ENCODE measurements around the gene WWP2. TPM values are rescaled to one million over a fixed set of nuclear protein-coding genes. Genes with fewer than 3 reads are reported as not detected.
"Not testable (repeated sequence)": the region's sequence is repeated elsewhere in the genome, so short reads cannot be mapped to it uniquely, and the experiment has no call there.

The WWP2 gene
- total RNA-seq, 1 donor from 2014 or later, result 38.8 TPM

DNA sequence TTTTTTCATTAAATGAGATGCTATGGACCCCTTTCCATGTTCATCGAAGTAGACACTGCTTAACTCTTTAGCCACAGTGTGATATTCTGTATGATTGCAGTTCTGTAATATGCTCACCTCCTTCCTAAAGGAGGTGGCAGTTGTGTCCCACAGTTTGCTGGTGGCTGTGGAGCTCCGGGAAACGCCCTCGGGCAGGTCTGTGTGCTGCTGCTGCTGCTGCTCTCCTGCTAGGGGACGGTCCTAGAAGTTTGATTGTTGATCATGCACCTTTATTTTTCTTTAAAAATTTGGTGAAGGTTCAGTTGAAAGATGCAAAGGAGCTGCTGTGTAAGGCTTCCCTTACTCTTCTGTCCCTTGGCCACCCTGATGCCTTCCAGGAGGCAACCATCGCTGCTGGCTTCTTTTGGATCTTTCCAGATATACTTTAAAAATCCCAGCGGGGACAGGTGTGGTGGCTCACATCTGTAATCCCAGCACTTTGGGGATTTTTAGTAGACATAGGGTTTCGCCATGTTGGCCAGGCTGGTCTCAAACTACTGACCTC is 180.6 kb downstream of the WWP2 start:
- Mint-ChIP-seq H3K4me3 (no peak overlapping the region), H3K9me3 (no peaks in the 10 kb centered on the region), H3K36me3 (peaks cover 4% of the 10 kb centered on the region), H3K27me3 (no peaks in the 10 kb centered on the region), H3K27ac (no peak overlapping the region), H3K4me1 (ENCODE audit: unreplicated experiment) (peaks cover 6% of the 10 kb centered on the region)
- TF ChIP-seq, protein P1, sequence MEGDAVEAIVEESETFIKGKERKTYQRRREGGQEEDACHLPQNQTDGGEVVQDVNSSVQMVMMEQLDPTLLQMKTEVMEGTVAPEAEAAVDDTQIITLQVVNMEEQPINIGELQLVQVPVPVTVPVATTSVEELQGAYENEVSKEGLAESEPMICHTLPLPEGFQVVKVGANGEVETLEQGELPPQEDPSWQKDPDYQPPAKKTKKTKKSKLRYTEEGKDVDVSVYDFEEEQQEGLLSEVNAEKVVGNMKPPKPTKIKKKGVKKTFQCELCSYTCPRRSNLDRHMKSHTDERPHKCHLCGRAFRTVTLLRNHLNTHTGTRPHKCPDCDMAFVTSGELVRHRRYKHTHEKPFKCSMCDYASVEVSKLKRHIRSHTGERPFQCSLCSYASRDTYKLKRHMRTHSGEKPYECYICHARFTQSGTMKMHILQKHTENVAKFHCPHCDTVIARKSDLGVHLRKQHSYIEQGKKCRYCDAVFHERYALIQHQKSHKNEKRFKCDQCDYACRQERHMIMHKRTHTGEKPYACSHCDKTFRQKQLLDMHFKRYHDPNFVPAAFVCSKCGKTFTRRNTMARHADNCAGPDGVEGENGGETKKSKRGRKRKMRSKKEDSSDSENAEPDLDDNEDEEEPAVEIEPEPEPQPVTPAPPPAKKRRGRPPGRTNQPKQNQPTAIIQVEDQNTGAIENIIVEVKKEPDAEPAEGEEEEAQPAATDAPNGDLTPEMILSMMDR (conservative IDR thresholded peaks at IDR 0.05), result no peak
- DNase-seq (ENCODE audit: extremely low spot score, unreplicated experiment), result no peak

DNA sequence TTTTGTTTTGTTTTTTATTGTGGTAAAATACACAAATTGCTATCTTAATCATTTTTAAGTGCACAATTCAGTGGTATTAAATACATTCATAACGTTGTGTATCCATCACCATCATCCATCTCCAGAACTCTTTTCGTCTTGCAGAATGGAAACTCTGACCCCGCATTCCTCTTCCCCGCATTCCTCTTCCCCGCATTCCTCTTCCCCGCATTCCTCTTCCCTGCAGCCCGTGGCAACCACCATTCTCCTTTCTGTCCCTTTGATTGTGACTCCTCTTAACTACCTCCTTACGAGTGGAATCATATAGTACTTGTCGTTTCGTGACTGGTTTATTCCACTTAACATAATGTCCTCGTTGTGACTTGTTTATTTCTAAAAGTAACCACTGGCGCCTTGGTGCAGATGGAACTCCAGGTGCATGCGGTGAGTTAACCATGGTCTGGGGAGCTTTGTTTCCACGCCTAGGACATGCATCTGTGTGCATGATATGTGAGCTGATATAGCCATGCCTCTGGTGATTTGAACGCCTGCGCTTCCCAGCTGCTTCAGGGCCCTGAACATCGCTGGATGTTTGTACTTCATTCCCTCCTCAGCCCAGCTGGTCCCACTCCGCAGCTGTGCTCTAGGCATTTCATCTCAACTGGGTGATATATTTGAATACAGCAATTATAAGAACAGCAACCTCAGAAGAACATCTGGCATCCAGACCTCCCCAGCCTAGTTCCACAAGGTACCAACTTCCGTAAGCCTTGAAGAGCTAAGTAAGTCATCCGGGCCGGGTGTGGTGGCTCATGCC is 181.3 kb downstream of the WWP2 start:
- H3K4me3 Mint-ChIP-seq, result peak overlapping the region; percentile 5
- peak overlapping the region; percentile 26 for H3K27ac Mint-ChIP-seq
- DNase-seq (ENCODE audit: extremely low spot score, unreplicated experiment); H3K9me3 Mint-ChIP-seq; H3K27me3 Mint-ChIP-seq; H3K4me1 Mint-ChIP-seq (ENCODE audit: unreplicated experiment); H3K36me3 Mint-ChIP-seq: not testable (repeated sequence)

DNA sequence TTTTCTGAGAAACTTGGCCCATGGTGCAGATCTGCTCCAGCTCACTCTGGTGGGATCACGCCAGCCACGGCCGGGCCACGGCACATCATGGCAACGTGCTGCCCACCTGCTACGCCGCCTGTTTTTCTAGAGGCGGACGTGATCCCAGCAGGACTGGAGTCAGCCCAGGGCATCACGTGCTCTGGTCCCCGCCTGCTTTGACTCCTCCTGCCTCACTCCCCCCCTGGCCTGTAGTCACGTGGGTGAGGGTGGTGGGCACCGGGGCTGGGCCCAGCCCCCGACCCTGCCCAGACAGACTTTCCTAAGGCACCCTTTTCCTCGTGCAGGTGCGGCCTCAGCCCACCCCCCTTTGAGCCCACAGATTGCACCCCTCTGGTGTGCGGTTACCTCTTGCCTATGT is 188.3 kb downstream of the WWP2 start:
- not testable (repeated sequence) for H3K4me3 Mint-ChIP-seq; H3K4me1 Mint-ChIP-seq (ENCODE audit: unreplicated experiment); H3K27me3 Mint-ChIP-seq; DNase-seq (ENCODE audit: extremely low spot score, unreplicated experiment); H3K9me3 Mint-ChIP-seq; H3K27ac Mint-ChIP-seq; H3K36me3 Mint-ChIP-seq

DNA sequence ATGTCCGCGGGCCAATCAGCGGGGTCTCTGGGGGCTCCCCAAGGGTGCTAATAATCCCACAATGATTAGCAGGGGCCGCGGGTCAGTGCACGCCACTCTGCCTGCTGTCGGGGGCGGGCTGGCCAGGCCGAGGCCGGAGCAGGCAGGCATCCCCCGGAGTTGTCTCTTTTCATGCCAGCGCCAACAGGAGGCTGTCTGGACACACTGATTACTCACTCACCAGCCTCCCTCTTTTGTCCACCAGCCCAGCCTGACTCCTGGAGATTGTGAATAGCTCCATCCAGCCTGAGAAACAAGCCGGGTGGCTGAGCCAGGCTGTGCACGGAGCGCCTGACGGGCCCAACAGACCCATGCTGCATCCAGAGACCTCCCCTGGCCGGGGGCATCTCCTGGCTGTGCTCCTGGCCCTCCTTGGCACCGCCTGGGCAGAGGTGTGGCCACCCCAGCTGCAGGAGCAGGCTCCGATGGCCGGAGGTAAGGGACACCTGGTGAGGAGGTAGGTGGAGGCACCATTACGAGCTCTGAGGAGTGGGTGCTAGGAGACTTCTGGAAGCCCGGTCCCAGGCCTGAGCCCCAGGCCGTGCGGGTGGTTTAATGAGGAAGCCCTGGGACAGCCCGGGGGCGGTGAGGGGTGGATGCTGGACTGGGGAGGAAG is 189.0 kb downstream of the WWP2 start, which contains the start of gene CLEC18A:
Gene CLEC18A (plus strand): TSS at position 318 of the 655 bp plus-strand sequence. CDS start 33 bp downstream, at position 351.
- not testable (repeated sequence) for DNase-seq (ENCODE audit: extremely low spot score, unreplicated experiment); H3K4me1 Mint-ChIP-seq (ENCODE audit: unreplicated experiment); H3K27ac Mint-ChIP-seq; H3K36me3 Mint-ChIP-seq; H3K9me3 Mint-ChIP-seq; H3K4me3 Mint-ChIP-seq; H3K27me3 Mint-ChIP-seq

DNA sequence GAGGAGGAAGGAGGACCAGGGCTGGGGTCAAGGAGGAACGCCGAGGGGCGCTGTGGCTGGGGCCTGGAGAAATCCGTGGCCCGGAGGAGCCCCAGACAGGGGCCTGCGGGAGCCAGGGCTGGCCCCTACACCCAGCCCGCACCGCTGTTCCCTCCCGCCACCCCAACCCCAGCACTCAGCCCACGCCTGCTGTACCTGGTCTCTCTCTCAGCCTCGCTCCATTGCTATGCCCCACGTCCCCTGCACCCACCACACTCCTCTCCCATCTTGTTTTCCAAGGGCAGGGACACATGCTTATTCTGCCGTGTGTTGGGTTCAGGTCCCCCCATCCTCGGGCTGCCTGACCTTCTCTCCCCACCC is 189.5 kb downstream of the WWP2 start:
- not testable (repeated sequence) for H3K9me3 Mint-ChIP-seq, H3K36me3 Mint-ChIP-seq

DNA sequence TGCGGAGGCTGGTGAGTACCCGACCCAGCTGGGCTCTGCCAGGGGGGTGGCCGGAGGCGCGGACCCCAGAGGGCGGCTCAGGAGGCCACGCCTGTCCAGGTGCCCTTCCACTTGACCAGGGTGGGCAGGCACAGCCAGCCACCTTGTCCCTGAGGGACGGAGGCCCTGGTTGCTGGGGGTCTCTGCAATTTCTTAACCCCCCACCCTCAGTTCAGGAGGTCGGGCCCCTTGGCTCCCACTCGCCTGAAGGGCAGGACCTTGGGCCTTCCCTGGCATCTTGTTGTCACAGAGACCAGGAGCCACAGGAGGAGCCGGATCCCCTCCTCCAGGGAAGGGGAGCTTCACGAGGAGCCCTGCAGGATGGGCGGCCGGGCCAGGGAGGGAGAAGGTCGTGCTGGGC is 190.0 kb downstream of the WWP2 start:
- not testable (repeated sequence) for H3K9me3 Mint-ChIP-seq; DNase-seq (ENCODE audit: extremely low spot score, unreplicated experiment); H3K27ac Mint-ChIP-seq; H3K4me1 Mint-ChIP-seq (ENCODE audit: unreplicated experiment); H3K27me3 Mint-ChIP-seq; H3K4me3 Mint-ChIP-seq; H3K36me3 Mint-ChIP-seq

More for the DNA sequence above, 189.5 kb downstream of the WWP2 start:
- not testable (repeated sequence) for DNase-seq (ENCODE audit: extremely low spot score, unreplicated experiment); H3K27ac Mint-ChIP-seq; H3K27me3 Mint-ChIP-seq; H3K4me3 Mint-ChIP-seq; H3K4me1 Mint-ChIP-seq (ENCODE audit: unreplicated experiment)

DNA sequence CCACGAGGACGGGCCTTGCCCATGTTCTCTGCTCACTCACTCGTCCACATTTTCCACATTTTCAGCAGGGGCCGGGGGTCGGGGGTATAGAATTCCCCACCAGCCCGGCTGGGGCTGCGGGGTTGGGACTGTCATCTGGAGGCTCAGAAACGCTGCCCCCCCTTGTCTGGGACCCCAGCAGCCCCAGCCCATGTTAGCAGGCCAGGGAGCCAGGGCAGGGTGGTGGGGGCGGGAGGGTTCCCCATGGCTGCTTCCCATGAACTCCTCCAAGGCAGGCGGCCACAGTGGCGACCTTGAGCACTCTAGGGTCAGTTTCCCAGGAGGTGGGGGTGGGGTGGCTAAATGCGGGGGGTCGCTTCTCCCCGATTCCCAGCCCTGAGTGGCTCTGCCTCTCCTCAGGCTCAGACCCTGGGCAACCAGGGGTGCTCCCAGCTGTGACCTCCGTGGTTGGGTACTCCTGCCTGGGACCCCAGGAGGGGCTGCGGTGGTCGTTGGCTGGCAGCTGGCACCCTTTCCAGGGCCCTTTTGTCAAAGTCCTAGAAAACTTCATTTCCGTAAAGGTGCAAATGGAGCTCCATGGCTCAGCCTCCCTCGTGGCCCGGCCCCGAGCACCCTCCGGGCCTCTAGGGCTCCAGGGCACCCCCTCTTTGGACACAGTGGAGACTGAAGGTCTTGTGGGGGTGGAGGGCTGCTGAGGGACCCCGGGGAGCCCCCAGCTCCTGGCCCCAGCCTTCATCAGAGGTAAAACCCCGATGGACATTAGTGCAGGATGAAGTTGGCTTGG is 190.6 kb downstream of the WWP2 start:
- not testable (repeated sequence) for H3K9me3 Mint-ChIP-seq; DNase-seq (ENCODE audit: extremely low spot score, unreplicated experiment); H3K4me3 Mint-ChIP-seq; H3K36me3 Mint-ChIP-seq; H3K4me1 Mint-ChIP-seq (ENCODE audit: unreplicated experiment); H3K27me3 Mint-ChIP-seq; H3K27ac Mint-ChIP-seq

DNA sequence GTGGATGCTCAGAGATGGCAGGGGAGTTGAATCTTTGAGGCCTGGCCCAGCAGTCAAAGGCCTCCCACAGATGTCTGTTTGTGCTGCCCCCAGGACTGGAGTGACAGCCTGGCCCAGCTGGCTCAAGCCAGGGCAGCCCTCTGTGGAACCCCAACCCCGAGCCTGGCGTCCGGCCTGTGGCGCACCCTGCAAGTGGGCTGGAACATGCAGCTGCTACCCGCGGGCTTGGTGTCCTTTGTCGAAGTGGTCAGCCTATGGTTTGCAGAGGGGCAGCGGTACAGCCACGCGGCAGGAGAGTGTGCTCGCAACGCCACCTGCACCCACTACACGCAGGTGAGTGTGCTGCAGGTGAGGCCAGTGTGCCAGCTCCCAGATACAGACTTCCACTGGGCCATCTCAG is 192.1 kb downstream of the WWP2 start:
- not testable (repeated sequence) for H3K27ac Mint-ChIP-seq; H3K4me1 Mint-ChIP-seq (ENCODE audit: unreplicated experiment); DNase-seq (ENCODE audit: extremely low spot score, unreplicated experiment); H3K9me3 Mint-ChIP-seq; H3K4me3 Mint-ChIP-seq; H3K36me3 Mint-ChIP-seq; H3K27me3 Mint-ChIP-seq

DNA sequence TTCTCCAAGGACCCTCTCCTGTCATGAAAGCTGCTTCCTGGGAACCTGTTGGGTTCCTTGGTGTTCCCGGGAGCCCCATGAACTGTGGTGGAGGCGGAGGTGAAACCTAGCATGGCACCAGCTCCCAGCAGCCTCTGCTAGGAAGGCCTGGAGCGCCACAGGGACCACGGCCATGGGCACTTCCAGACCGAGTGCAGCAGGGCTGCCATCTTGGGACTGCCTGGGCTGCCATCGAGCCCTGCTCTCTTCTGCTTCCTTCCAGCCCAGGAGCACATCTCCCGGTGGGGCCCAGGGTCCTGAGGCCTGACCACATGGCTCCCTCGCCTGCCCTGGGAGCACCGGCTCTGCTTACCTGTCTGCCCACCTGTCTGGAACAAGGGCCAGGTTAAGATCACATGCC is 201.2 kb downstream of the WWP2 start:
- H3K27me3 Mint-ChIP-seq; H3K27ac Mint-ChIP-seq; H3K4me1 Mint-ChIP-seq (ENCODE audit: unreplicated experiment); H3K9me3 Mint-ChIP-seq; H3K4me3 Mint-ChIP-seq; H3K36me3 Mint-ChIP-seq; DNase-seq (ENCODE audit: extremely low spot score, unreplicated experiment): not testable (repeated sequence)

DNA sequence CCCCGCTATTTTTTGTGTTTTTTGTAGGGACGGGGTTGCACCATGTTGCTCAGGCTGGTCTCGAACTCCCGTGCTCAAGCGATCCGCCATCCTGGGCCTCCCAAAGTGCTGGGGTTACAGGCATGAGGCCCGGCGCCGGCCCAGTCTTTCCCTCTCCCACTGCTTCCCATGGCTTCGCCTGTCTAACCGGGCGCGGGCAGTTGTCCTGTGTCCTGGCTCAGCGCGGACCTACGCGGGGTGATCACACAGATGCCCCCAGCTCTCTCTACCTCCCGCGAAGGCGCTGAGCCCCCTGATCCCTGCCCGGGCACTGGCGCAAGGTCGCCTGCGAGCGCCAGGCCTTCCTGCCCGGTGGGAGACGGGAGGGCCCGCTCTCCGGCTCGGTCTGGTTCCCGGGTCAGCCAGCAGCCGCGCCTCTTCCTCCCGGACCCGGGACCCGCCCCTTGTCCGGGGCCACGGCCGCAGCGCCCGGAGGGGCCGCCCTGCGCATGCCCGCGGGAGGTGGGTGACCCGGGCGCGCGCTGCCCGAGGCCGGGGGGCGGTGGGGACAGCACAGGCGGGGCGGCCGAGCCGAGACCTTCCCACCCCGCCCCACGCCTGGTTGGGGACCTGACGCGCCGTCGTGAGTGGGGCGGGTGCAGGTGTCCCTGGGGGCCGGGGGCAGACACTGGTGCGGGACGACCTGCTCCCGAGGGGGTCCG is 203.0 kb downstream of the WWP2 start:
- H3K36me3 Mint-ChIP-seq; H3K4me3 Mint-ChIP-seq; DNase-seq (ENCODE audit: extremely low spot score, unreplicated experiment); H3K27ac Mint-ChIP-seq; H3K9me3 Mint-ChIP-seq; H3K4me1 Mint-ChIP-seq (ENCODE audit: unreplicated experiment); H3K27me3 Mint-ChIP-seq: not testable (repeated sequence)

DNA sequence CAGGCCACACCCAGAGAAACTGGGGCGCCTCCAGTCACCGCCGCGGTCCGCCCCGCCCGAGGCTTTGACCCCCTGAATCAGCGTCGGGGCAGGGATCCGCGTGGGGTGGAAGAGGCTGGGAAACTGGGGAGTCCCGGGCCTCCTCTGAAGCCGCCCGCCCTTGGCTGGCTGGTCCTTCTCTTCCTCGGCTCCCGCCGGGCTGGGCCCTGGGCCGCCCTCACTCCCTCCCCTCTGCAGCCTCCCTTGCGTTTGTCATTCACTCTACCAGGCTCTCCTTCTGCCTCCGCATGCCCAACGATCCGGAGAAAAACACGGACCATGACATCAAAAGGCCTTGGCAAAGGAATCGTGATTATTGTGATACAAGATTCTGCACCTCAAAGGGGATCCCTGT is 203.5 kb downstream of the WWP2 start:
- not testable (repeated sequence) for H3K27ac Mint-ChIP-seq; DNase-seq (ENCODE audit: extremely low spot score, unreplicated experiment); H3K9me3 Mint-ChIP-seq; H3K36me3 Mint-ChIP-seq; H3K4me1 Mint-ChIP-seq (ENCODE audit: unreplicated experiment); H3K27me3 Mint-ChIP-seq
- H3K4me3 Mint-ChIP-seq, result peak overlapping the region; percentile 72

DNA sequence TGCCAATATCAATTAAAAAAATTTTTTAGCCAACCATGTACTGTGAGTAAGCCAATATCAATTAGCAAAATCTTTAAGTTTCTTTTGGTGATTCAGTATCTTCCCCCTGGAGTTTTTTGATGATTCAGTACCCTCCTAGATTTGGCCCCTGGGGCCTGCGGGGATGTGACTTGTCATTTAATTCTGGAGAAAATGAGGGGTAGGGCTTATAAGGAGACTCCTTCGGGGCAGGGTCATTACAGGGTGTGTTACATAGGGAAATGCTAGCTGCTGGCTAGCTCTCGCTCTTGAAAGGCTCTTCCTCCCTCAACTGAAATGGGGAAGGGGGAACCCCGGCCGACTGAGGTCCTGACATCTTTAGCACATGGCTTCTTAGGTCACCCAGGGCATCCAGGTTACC is 205.6 kb downstream of the WWP2 start:
- not testable (repeated sequence) for H3K36me3 Mint-ChIP-seq; H3K9me3 Mint-ChIP-seq; H3K27me3 Mint-ChIP-seq; H3K4me3 Mint-ChIP-seq; H3K4me1 Mint-ChIP-seq (ENCODE audit: unreplicated experiment); H3K27ac Mint-ChIP-seq; DNase-seq (ENCODE audit: extremely low spot score, unreplicated experiment)
